Measurements from ENCODE around the gene PREP. TPM values are rescaled to one million over a fixed set of nuclear protein-coding genes. Genes with fewer than 3 reads are reported as not detected.

The PREP gene
- total and polyA plus RNA-seq, 7 experiments from 2014 or later = 22.2 to 51.1 (median 33.4) TPM

GRCh38 chr6:105388392-105388791 lies 14.5 kb downstream of the PREP start:
- H3K4me3 Mint-ChIP-seq = no peak overlapping the region
- no peak overlapping the region for H3K27ac Mint-ChIP-seq
- peaks cover 5 to 46% (median 14%) of the 10 kb centered on the region in 5 donors for H3K36me3 Mint-ChIP-seq

GRCh38 chr6:105384004-105384403 lies 18.9 kb downstream of the PREP start:
- ChIA-PET POLR2A (no interaction called here), CTCF (no interaction called here)
- Mint-ChIP-seq H3K4me1 (peaks cover 29 to 61% (median 57%) of the 10 kb centered on the region in 7 donors), H3K27ac (no peak overlapping the region), H3K36me3 (peaks cover 5 to 45% (median 10%) of the 10 kb centered on the region in 5 donors), H3K4me3 (no peak overlapping the region), H3K9me3 (peaks cover 0 to 1% (median 0%) of the 10 kb centered on the region in 11 donors), H3K27me3 (no peaks in the 10 kb centered on the region)
- H3K4me1 ChIP-seq (ENCODE audit: control insufficient read depth in 2 of 2, insufficient read depth in 2 of 2, low read length in 2 of 2) = no peaks in the 10 kb centered on the region
- H3K27ac ChIP-seq (ENCODE audit: low read depth, low read length) = no peak overlapping the region
- no peaks in the 10 kb centered on the region for H3K36me3 ChIP-seq (ENCODE audit: control insufficient read depth in 2 of 3, insufficient read depth in 3 of 3, low read length in 3 of 3)
- H3K4me3 ChIP-seq (ENCODE audit: low read length) = no peak overlapping the region
- DNase-seq = no peak
- no peaks in the 10 kb centered on the region for H3K9me3 ChIP-seq (ENCODE audit: control insufficient read depth in 2 of 3, low read length in 3 of 3)
- intact Hi-C loops (cut with micrococcal nuclease) = no loop called here
- no peaks in the 10 kb centered on the region for H3K27me3 ChIP-seq (ENCODE audit: control insufficient read depth in 2 of 2, insufficient read depth in 2 of 2, low read length in 2 of 2)
- ATAC-seq = no peak

More at GRCh38 chr6:105388392-105388791, 14.5 kb downstream of the PREP start:
- ChIA-PET CTCF (no interaction called here), POLR2A (no interaction called here)
- Mint-ChIP-seq H3K9me3 (peaks cover 0 to 1% (median 0%) of the 10 kb centered on the region in 11 donors), H3K27me3 (no peaks in the 10 kb centered on the region), H3K4me1 (peaks cover 17 to 33% (median 26%) of the 10 kb centered on the region in 7 donors)
- intact Hi-C loops (cut with micrococcal nuclease) = no loop called here
- ATAC-seq (no peak), DNase-seq (no peak)
- Histone ChIP-seq H3K27ac (ENCODE audit: low read depth, low read length) (no peak overlapping the region), H3K27me3 (ENCODE audit: control insufficient read depth in 2 of 2, insufficient read depth in 2 of 2, low read length in 2 of 2) (no peaks in the 10 kb centered on the region), H3K36me3 (ENCODE audit: control insufficient read depth in 2 of 3, insufficient read depth in 3 of 3, low read length in 3 of 3) (peaks cover 0 to 6% (median 0%) of the 10 kb centered on the region in 3 experiments), H3K4me1 (ENCODE audit: control insufficient read depth in 2 of 2, insufficient read depth in 2 of 2, low read length in 2 of 2) (no peaks in the 10 kb centered on the region), H3K9me3 (ENCODE audit: control insufficient read depth in 2 of 3, low read length in 3 of 3) (no peaks in the 10 kb centered on the region), H3K4me3 (ENCODE audit: low read length) (no peak overlapping the region)

- no peaks in the 10 kb centered on the region for H3K4me1 ChIP-seq (ENCODE audit: control insufficient read depth in 2 of 2, insufficient read depth in 2 of 2, low read length in 2 of 2)
- H3K27ac ChIP-seq (ENCODE audit: low read depth, low read length) = no peak overlapping the region
- H3K4me1 Mint-ChIP-seq = peaks cover 29 to 64% (median 57%) of the 10 kb centered on the region in 7 donors
- no peaks in the 10 kb centered on the region for H3K27me3 ChIP-seq (ENCODE audit: control insufficient read depth in 2 of 2, insufficient read depth in 2 of 2, low read length in 2 of 2)
- H3K36me3 ChIP-seq (ENCODE audit: control insufficient read depth in 2 of 3, insufficient read depth in 3 of 3, low read length in 3 of 3) = no peaks in the 10 kb centered on the region
- intact Hi-C loops (cut with micrococcal nuclease) = no loop called here
- ChIA-PET CTCF (no interaction called here), POLR2A (no interaction called here)
- DNase-seq (no peak), ATAC-seq (no peak)
- H3K36me3 Mint-ChIP-seq = peaks cover 5 to 40% (median 10%) of the 10 kb centered on the region in 5 donors
- H3K9me3 Mint-ChIP-seq = peaks cover 0 to 1% (median 0%) of the 10 kb centered on the region in 11 donors
- no peak overlapping the region for H3K4me3 ChIP-seq (ENCODE audit: low read length)
- H3K4me3 Mint-ChIP-seq = no peak overlapping the region
- no peak overlapping the region for H3K27ac Mint-ChIP-seq
- no peaks in the 10 kb centered on the region for H3K27me3 Mint-ChIP-seq
- no peaks in the 10 kb centered on the region for H3K9me3 ChIP-seq (ENCODE audit: control insufficient read depth in 2 of 3, low read length in 3 of 3)
Measured at GRCh38 chr6:105382958-105383357, 19.9 kb downstream of the PREP start.

GRCh38 chr6:105382496-105382895 lies 20.4 kb downstream of the PREP start:
- POLR2A ChIA-PET = no interaction called here
- Mint-ChIP-seq H3K4me1 (peaks cover 29 to 65% (median 57%) of the 10 kb centered on the region in 7 donors), H3K27me3 (no peaks in the 10 kb centered on the region), H3K9me3 (peaks cover 0 to 1% (median 0%) of the 10 kb centered on the region in 11 donors), H3K27ac (no peak overlapping the region), H3K4me3 (no peak overlapping the region), H3K36me3 (peaks cover 5 to 39% (median 10%) of the 10 kb centered on the region in 5 donors)
- H3K4me3 ChIP-seq (ENCODE audit: low read length) = no peak overlapping the region
- H3K4me1 ChIP-seq (ENCODE audit: control insufficient read depth in 2 of 2, insufficient read depth in 2 of 2, low read length in 2 of 2) = no peaks in the 10 kb centered on the region
- no peaks in the 10 kb centered on the region for H3K27me3 ChIP-seq (ENCODE audit: control insufficient read depth in 2 of 2, insufficient read depth in 2 of 2, low read length in 2 of 2)
- no peaks in the 10 kb centered on the region for H3K36me3 ChIP-seq (ENCODE audit: control insufficient read depth in 2 of 3, insufficient read depth in 3 of 3, low read length in 3 of 3)
- CTCF ChIA-PET = no interaction called here
- DNase-seq = no peak
- H3K9me3 ChIP-seq (ENCODE audit: control insufficient read depth in 2 of 3, low read length in 3 of 3) = no peaks in the 10 kb centered on the region
- no peak overlapping the region for H3K27ac ChIP-seq (ENCODE audit: low read depth, low read length)
- ATAC-seq = no peak
- intact Hi-C loops (cut with micrococcal nuclease) = no loop called here

GRCh38 chr6:105380634-105381033 lies 22.2 kb downstream of the PREP start:
- no peaks in the 10 kb centered on the region for H3K27me3 Mint-ChIP-seq
- no peak overlapping the region for H3K4me3 ChIP-seq (ENCODE audit: low read length)
- peaks cover 0 to 1% (median 0%) of the 10 kb centered on the region in 11 donors for H3K9me3 Mint-ChIP-seq
- no peaks in the 10 kb centered on the region for H3K9me3 ChIP-seq (ENCODE audit: control insufficient read depth in 2 of 3, low read length in 3 of 3)
- H3K36me3 ChIP-seq (ENCODE audit: control insufficient read depth in 2 of 3, insufficient read depth in 3 of 3, low read length in 3 of 3) = peaks cover 4 to 13% (median 4%) of the 10 kb centered on the region in 3 experiments
- POLR2A ChIA-PET = no interaction called here
- no peak overlapping the region for H3K4me3 Mint-ChIP-seq
- intact Hi-C loops (cut with micrococcal nuclease) = no loop called here
- no peaks in the 10 kb centered on the region for H3K27me3 ChIP-seq (ENCODE audit: control insufficient read depth in 2 of 2, insufficient read depth in 2 of 2, low read length in 2 of 2)
- no peak for DNase-seq
- ATAC-seq = no peak
- CTCF ChIA-PET = no interaction called here
- H3K27ac ChIP-seq (ENCODE audit: low read depth, low read length) = no peak overlapping the region
- H3K4me1 ChIP-seq (ENCODE audit: control insufficient read depth in 2 of 2, insufficient read depth in 2 of 2, low read length in 2 of 2) = no peaks in the 10 kb centered on the region
- peak overlapping the region in 1 of 9 donors; percentile 7 for H3K27ac Mint-ChIP-seq
- H3K36me3 Mint-ChIP-seq = peaks cover 0 to 33% (median 4%) of the 10 kb centered on the region in 5 donors
- H3K4me1 Mint-ChIP-seq = peaks cover 29 to 54% (median 50%) of the 10 kb centered on the region in 7 donors

DNA sequence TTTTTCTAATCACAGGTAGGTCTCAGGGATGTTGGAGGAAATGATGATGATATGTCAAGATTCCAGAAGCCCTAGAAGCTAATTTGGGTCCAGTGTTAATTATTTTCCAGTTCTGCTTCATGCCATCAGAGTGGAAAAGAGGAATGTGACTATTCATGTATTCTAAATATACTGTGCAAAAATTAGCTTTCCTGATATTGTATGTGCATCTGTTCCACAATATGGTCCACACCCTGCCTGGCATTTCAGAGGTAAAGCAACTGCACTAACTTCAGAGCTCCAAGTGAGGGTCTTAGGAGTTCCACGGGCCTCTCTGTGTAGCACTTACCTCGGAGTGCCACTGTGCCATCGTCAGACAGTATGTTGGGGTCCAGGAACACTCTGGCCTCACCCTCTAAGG lies 27.1 kb downstream of the PREP start:
- H3K9me3 ChIP-seq (ENCODE audit: control insufficient read depth in 2 of 3, low read length in 3 of 3) = no peaks in the 10 kb centered on the region
- intact Hi-C loops (cut with micrococcal nuclease) = no loop called here
- H3K4me1 Mint-ChIP-seq = peaks cover 14 to 23% (median 20%) of the 10 kb centered on the region in 7 donors
- no peaks in the 10 kb centered on the region for H3K9me3 Mint-ChIP-seq
- no peak overlapping the region for H3K4me3 ChIP-seq (ENCODE audit: low read length)
- no peak for DNase-seq
- H3K27ac ChIP-seq (ENCODE audit: low read depth, low read length) = no peak overlapping the region
- H3K36me3 ChIP-seq (ENCODE audit: control insufficient read depth in 2 of 3, insufficient read depth in 3 of 3, low read length in 3 of 3) = peaks cover 4 to 38% (median 17%) of the 10 kb centered on the region in 3 experiments
- no peaks in the 10 kb centered on the region for H3K4me1 ChIP-seq (ENCODE audit: control insufficient read depth in 2 of 2, insufficient read depth in 2 of 2, low read length in 2 of 2)
- ChIA-PET CTCF (no interaction called here), POLR2A (no interaction called here)
- H3K27me3 ChIP-seq (ENCODE audit: control insufficient read depth in 2 of 2, insufficient read depth in 2 of 2, low read length in 2 of 2) = no peaks in the 10 kb centered on the region
- H3K27ac Mint-ChIP-seq = no peak overlapping the region
- H3K36me3 Mint-ChIP-seq = peaks cover 7 to 53% (median 19%) of the 10 kb centered on the region in 5 donors
- H3K27me3 Mint-ChIP-seq = no peaks in the 10 kb centered on the region
- H3K4me3 Mint-ChIP-seq = no peak overlapping the region
- ATAC-seq = no peak

- Histone ChIP-seq H3K4me1 (ENCODE audit: control insufficient read depth in 2 of 2, insufficient read depth in 2 of 2, low read length in 2 of 2) (no peaks in the 10 kb centered on the region), H3K27me3 (ENCODE audit: control insufficient read depth in 2 of 2, insufficient read depth in 2 of 2, low read length in 2 of 2) (no peaks in the 10 kb centered on the region), H3K36me3 (ENCODE audit: control insufficient read depth in 2 of 3, insufficient read depth in 3 of 3, low read length in 3 of 3) (peaks cover 4 to 43% (median 17%) of the 10 kb centered on the region in 3 experiments), H3K9me3 (ENCODE audit: control insufficient read depth in 2 of 3, low read length in 3 of 3) (no peaks in the 10 kb centered on the region), H3K27ac (ENCODE audit: low read depth, low read length) (no peak overlapping the region), H3K4me3 (ENCODE audit: low read length) (no peak overlapping the region)
- Mint-ChIP-seq H3K36me3 (peaks cover 19 to 57% (median 28%) of the 10 kb centered on the region in 5 donors), H3K27me3 (no peaks in the 10 kb centered on the region), H3K4me3 (no peak overlapping the region), H3K9me3 (no peaks in the 10 kb centered on the region), H3K27ac (no peak overlapping the region), H3K4me1 (peaks cover 3 to 11% (median 7%) of the 10 kb centered on the region in 7 donors)
- intact Hi-C loops (cut with micrococcal nuclease) = no loop called here
- ChIA-PET CTCF (interaction anchor here (0.7 kb wide), 1 partner anchor 1068 kb away, joined by 4 read pairs; no protein-coding TSS in a partner anchor), POLR2A (no interaction called here)
- DNase-seq (no peak), ATAC-seq (no peak)
Measured at GRCh38 chr6:105374010-105374420, 28.9 kb downstream of the PREP start.
